ENCODE results near the gene MRPL51.

Gene MRPL51

DNA sequence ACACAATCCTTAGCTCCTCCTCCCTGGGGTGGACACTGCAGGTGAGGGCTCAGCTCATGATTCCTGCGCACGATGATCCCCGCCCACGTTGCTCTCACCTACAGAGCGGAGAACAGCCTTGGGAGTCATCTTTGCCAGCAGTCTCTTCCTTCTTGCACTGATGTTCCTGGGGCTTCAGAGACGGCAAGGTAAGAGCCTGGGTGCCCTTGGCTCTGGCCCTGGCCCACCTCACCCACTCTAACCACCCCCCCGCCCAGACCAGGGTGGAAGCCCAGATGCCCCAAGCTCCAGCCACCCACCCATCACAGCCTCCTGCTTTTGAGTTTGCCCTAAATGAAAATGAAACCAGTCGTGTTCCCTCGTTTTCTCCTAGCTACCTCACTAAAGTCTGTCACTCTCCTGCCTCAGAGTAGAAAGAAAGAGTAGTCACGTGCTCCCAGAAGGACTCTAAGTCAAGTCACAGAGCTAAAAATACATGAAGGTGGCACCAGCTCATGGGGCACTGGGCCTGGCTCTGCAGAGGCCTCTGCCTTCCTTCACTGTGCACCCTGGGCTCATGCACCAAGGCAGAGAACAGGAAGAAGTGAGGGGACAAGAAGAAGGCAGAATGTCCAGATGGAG, 32.2 kb downstream of the MRPL51 start:
- DNase-seq: peak; percentile 61

GRCh38 chr12:6459004-6459337, 34.1 kb downstream of the MRPL51 start:
- no peak for DNase-seq

DNA sequence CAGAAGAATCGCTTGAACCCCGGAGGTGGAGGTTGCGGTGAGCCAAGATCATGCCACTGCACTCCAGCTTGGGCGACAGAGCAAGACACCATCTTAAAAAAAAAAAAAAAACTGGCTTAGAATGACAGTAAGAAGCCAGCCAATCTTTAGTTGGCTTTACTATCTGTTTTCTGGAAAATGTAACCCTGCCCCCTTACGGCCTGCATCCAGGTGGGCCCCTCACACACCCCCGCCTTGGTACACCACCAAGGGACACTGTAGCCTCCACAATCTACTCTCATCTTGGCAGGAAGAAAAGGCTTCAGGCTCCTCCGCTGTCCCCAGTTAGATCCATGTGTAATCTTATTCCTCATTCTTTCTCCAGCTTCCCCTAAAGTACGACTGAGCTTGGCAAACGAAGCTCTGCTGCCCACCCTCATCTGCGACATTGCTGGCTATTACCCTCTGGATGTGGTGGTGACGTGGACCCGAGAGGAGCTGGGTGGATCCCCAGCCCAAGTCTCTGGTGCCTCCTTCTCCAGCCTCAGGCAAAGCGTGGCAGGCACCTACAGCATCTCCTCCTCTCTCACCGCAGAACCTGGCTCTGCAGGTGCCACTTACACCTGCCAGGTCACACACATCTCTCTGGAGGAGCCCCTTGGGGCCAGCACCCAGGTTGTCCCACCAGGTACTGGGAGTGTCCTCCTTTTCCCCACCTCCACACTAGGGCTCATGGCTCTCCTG, 34.6 kb downstream of the MRPL51 start:
- DNase-seq: no peak

DNA sequence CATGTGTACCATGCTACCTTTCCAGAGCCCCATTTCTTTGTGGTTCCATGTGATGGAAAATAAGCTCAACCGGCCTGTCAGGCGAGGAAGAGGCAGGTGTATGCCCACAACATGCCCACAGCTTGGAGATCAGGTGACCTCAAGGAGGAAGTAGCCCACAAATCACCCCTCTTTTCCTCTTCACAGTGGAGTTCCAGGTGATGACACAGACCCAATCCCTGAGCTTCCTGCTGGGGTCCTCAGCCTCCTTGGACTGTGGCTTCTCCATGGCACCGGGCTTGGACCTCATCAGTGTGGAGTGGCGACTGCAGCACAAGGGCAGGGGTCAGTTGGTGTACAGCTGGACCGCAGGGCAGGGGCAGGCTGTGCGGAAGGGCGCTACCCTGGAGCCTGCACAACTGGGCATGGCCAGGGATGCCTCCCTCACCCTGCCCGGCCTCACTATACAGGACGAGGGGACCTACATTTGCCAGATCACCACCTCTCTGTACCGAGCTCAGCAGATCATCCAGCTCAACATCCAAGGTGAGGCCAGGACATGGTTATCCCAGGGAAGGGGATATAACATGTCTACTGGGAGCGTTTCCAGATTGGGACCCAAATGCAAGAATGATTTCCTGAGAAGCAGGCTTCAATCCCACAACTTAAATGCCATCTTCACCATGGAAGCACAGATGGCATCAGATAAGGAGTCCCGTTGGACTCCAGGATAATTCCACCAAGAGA, 35.7 kb downstream of the MRPL51 start:
- no peak for DNase-seq

- peak; percentile 54 for DNase-seq
These were observed 40.0 kb downstream of the MRPL51 start for GRCh38 chr12:6452944-6453630.

DNA sequence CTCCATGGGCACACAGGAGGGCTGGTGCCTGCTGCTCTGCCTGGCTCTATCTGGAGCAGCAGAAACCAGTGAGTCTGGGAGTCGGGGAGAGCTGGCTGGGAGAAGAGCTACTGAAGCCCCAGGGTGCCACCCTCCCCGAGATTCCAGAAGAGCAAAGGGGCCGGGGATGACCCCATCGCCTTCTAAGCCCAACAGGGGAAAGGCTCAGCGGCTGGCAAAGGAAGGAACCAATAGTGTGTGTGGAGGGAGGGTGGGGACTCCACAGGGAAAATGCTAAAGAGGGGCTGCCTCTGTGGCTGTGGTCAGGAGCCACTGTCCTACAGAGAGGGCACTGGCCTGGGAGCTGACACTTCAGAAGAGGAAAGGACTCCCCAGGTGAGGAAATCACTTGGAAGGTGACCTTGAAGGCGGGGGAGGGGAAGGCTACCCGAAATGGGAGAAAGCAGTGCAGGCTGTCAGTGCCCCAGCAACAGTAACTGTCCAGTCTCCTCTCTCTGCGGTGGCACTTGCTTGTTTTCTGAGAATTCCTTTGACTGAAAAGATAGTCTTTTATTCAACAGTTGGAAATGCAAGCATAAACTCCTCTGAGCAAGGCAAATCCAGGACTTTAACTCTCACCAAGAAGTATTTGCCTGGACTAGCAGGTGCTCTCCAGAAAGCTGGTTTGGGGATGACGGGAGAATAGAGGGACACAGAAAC, 40.7 kb downstream of the MRPL51 start:
- peak; percentile 59 for DNase-seq

DNA sequence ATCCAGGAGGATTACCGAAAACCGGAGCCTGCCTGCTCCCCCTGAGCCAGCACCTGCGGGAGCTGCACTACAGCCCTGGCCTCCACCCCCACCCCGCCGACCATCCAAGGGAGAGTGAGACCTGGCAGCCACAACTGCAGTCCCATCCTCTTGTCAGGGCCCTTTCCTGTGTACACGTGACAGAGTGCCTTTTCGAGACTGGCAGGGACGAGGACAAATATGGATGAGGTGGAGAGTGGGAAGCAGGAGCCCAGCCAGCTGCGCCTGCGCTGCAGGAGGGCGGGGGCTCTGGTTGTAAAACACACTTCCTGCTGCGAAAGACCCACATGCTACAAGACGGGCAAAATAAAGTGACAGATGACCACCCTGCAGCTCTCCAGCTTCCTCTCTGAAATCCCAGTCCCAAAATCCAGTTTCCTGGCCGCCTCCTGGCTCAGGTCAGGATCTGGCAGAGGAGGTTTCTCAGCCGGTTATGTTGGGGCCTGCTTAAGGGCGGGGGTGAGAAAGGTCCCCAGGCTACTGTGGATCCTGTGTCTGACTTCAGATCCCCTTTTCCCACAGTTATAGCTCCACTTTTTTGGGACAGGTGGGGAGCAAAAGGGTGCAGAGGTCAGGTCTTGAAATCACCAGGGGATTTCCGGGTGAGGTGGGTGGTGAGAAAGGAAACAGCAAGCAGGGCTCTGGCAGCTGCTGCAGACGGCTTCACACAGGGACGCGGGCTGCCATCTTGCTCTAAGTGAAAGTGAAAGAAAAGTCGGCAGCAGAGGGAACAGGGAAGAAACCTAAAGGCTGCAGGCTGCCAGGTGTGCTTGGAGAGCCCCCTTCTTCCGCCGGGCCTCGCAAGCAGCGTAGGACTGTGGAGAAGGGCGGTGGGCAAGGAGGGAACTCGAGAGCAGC, 41.5 kb downstream of the MRPL51 start, which contains the start of gene TAPBPL:
Gene TAPBPL (plus strand): TSS at position 695 of the 897 bp plus-strand sequence. CDS start 207 bp downstream, outside the sequence.
- peak; percentile 83 for DNase-seq

GRCh38 chr12:6450869-6451347, 42.2 kb downstream of the MRPL51 start:
- DNase-seq: no peak

- DNase-seq: peak; percentile 33
These were observed 42.8 kb downstream of the MRPL51 start for GRCh38 chr12:6450091-6450868.

DNA sequence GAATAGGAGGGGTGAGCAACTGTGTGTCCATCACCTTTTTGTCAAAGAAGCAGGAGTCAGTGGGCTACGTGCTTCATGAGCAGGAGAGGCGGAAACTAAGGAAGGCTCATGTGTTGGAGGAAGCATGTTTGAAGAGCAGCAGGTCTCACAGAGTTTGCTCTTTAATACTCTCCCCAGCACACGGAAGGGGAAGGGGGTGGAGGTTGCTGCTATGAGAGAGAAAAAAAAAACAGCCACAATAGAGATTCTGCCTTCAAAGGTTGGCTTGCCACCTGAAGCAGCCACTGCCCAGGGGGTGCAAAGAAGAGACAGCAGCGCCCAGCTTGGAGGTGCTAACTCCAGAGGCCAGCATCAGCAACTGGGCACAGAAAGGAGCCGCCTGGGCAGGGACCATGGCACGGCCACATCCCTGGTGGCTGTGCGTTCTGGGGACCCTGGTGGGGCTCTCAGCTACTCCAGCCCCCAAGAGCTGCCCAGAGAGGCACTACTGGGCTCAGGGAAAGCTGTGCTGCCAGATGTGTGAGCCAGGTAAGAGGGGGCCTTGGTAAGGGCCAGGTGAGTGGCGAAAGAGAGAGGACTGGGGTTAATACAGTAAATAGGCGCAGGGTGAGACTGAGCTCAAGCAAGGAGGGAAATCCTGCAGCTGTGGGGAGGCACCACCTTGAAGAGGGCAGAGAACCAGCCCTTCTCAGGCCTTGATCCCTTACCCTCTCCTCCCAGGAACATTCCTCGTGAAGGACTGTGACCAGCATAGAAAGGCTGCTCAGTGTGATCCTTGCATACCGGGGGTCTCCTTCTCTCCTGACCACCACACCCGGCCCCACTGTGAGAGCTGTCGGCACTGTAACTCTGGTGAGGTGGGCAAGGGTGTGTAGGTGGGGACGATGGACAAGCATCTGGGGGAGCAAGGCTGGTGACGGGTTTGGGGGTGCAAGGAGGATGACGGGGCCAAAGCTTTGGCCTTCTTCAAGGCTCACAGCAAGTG, 48.1 kb downstream of the MRPL51 start, which contains the start of gene CD27:
Gene CD27 (plus strand): TSS at position 252 of the 985 bp plus-strand sequence. CDS start 141 bp downstream, at position 393.
- DNase-seq: peak; percentile 49

DNA sequence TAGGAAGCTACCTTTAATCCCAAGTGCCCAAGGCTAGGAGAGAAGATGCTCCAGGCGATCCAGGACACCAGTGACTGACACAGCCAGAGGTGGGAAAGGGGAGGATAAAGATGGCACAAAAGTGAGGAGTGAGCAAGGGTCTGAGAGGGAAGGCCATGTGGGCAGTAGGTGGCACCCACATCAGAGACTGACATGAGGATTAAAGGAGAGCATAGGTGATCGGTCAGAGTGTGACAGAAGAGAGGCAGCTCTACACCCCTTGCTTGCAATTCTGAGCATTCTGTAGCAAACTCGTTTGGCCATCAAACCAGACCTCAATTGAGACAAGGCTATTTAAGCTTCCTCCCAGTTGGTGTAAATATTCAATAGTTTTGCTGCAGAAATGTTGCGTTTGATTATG, 49.0 kb downstream of the MRPL51 start:
- peak; percentile 47 for DNase-seq

- peak; percentile 73 for DNase-seq
These were observed 49.6 kb downstream of the MRPL51 start for GRCh38 chr12:6443361-6443983.

GRCh38 chr12:6442836-6443235, 50.2 kb downstream of the MRPL51 start:
- DNase-seq: peak; percentile 25
